OCI-M2 (cell line): ENCODE results near the gene ADAT2.
"Not testable (repeated sequence)": the region's sequence is repeated elsewhere in the genome, so short reads cannot be mapped to it uniquely, and the experiment has no call there.

Experiments used
- DNase-seq: peaks from one replicate; lab custom pipeline; 2025; ENCODE audit not compliant: unreplicated experiment; lab: John Stamatoyannopoulos, UW

ADAT2 gene

DNA sequence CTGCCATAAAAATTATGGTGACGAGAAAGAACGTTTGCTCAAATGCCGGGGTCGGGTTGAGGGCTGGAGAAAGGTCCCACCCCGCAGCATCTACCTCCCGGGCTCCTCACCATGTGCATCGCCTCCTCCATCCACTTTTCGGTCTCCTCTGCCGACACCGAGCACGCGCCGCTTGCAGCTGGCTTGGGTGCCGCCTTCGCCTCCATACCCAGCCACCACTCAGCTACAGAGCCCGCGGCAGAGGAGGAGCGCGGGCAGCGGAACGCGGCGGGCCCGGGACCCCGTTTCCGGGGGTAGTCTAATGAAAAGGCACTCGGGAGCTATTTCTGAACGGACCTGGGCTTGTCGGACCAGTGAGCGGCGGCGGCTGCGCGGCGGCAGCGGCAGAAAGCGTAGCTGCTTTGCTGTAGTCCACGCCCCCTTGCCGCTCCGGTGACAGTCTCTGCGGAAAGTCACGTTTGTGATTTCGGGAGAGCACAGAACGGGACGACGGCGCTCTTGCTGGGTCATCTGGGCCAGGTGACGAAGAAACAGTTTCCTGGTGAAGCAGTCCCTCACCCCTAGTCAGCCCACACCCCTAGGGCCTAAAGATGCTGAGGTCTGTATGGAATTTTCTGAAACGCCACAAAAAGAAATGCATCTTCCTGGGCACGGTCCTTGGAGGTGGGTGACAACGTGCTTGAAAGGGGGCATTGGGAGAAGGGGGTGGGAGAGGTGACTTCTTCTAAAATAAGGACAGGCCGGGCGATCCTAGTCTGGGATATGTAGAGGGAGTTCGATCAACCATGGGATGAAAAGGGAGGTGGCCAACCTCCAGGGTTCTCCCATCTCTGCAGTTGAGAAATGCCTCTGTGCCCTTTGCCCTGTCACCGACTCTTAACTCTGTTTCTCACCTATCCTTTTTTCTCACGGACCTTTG lies at the start of gene ADAT2, which contains the start of gene PEX3:
Gene ADAT2 (minus strand): TSS at position 243 of the 919 bp plus-strand sequence. CDS start 37 bp downstream, at position 206.
Gene PEX3 (plus strand): TSS at position 353 of the 919 bp plus-strand sequence. CDS start 238 bp downstream, at position 591.
- DNase-seq: peak; percentile 89

DNA sequence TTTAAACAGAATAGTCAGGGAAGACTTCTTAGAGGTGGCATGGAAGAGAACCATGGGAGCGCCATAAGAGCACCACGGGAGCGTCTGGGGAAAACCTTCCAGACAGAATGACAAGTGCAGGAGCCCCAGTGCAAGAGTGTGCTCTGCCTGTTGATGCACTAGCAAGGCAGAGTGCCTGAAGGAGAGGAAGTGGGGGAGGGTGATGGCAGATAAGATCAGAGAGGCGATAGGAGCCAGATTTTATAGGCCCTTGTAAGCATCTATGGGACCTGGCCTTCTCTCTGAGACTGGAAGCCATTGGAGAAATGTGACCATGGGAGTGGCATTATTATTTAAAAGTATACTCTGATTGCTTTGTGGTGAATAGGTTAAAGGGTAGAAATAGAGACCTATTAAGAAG lies 47.9 kb upstream of the ADAT2 start:
- DNase-seq: no peak

DNA sequence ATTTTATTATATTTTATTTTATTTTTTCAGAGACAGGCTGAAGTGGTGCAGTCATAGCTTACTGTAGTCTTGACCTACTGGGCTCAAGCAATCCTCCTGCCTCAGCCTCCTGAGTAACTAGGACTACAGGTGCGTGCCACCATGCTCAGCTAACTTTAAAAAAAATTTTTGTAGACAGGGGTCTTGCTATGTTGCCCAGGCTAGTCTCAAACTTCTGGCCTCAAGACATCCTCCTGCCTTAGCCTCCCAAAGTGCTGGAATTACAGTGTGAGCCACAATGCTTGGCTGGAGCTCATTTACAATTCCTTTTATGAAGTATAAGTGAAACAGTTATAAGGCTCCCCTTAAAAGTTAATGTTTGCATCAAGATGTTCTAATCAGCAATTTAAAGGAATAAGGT lies 46.5 kb upstream of the ADAT2 start:
- DNase-seq: no peak

- DNase-seq: no peak
These were observed 40.3 kb upstream of the ADAT2 start for GRCh38 chr6:143490775-143491174.

DNA sequence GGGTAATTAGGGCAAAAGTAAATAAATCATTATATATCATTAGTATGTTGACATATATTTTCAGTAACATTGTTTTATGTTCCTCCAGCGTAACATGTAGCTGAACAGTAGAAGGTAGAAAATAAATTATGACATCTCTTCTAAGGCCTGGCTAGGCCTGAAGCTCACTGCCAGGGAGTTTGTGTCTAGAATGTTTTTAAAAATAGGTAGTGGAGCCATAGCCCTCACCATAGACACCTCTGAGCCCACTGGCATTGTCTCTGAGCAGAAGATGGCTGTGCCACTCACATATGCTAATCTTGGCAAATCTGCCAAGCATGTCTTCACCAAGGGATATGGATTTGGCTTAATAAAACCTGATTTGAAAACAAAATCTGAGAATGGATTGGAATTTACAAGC lies 39.7 kb upstream of the ADAT2 start:
- DNase-seq: no peak

- no peak for DNase-seq
These were observed 36.3 kb upstream of the ADAT2 start for GRCh38 chr6:143486752-143487151.

GRCh38 chr6:143485967-143486366 lies 35.5 kb upstream of the ADAT2 start:
- no peak for DNase-seq

GRCh38 chr6:143482593-143482992 lies 32.1 kb upstream of the ADAT2 start:
- DNase-seq: no peak

DNA sequence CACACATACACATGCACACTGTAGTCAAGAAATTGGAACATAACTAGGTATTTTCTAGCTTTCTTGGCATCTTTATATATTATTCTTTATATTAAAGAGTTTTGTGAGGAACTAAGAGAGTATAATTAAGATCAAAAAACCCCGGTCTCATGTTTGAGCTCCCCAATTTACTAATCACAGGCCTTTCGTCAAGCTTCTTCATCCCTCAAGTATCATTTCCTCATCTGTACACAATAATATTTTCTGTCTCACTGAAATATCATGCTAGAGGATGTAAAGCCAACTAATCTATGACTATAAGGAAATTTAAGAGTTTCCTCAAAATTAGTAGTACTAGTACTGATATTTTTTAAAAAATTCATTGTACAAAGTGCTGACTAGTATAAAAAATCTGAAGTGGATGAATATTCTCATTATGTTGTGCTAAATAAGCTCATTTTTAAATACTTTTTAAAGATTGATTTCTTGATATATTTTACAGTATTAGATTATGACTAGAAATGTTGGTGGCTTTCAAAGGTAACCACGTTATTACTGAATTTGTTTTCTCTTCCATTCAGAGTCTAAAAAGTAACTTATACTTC lies 28.1 kb upstream of the ADAT2 start:
- no peak for DNase-seq

DNA sequence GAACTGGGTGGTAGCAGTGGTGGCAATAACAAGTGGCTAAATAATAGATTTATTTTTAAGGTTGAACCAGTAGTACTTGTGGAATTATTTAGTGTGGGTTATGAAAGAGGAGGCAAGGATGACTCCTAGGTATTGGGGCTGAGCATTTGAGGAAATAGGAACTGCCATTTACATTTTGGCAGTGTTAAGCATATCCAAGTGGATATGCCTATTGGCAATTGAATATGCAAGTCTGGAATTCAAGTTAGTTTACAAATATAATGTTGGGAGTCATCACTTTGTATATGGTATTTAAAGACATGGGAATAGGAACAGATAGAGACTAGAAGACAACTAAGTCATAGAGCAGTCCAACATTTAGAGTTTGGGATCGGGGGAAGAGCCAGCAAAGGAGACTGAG lies 26.1 kb upstream of the ADAT2 start:
- no peak for DNase-seq

- DNase-seq: no peak
These were observed 21.3 kb upstream of the ADAT2 start for GRCh38 chr6:143471822-143472221.

DNA sequence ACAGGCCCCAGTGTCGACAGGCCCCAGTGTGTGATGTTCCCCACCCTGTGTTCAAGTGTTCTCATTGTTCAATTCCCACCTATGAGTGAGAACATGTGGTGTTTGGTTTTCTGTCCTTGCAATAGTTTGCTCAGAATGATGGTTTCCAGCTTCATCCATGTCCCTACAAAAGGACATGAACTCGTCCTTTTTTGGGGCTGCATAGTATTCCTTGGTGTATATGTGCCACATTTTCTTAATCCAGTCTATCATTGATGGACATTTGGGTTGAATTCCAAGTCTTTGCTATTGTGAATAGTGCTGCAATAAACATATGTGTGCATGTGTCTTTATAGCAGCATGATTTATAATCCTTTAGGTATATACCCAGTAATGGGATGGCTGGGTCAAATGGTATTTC lies 18.3 kb upstream of the ADAT2 start:
- not testable (repeated sequence) for DNase-seq

DNA sequence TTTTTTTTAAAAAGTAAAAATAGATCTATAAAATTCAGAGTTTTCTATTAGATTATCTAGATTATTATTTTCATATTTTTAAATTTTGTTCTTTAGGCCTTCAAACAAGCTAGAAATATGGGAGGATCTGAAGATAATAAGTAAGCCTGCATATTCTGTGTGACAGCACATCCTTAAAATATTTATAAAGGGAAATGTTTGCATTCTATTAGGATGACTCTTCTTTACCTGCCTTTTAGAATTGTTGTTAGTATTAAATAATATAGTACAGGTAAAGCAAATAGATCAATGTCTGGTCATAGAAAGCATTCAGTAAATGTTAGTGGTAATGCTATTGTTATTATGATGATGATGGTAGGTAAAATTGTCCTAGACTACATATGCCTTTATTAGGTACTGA lies 17.5 kb upstream of the ADAT2 start:
- no peak for DNase-seq

DNA sequence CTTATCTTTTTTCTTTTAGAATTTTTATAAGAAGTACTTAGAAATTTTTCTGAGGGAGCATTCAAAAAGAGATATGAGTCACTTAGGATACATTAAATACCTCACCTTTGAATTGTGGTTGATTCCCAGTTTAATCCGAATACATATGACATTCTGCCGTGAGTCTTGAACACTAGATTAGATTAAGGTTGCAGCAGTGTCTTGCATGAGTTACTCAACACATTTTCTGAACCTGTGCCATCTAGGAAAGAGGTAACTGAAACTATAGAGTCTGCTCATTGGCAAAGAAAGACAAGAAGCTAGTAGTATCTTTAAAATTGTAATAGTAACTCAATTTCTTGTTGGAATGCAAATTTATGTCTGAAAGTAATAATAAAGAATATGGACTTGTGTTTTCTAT lies 15.1 kb upstream of the ADAT2 start:
- no peak for DNase-seq

GRCh38 chr6:143457563-143458359 lies 7.3 kb upstream of the ADAT2 start:
- DNase-seq: no peak

DNA sequence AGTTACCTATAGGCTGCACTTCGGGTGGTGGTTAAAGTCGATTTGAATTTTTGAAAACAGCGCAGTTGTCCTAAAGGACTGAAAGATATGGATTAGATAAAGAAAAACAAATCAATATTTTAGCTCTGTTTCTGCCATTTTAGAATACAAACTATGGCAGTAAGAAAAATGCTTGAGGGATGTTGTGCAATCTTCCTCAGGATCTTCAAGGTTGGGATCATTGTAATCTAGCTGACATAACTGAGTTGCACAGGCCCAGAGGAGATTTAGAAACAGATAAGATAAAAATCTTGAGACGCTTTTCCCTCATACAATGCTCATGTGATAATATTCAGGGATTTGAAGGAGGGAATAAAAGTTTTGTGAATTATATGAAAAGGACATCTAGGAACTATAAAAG lies 1.0 kb upstream of the ADAT2 start:
- DNase-seq: no peak

- peak; percentile 49 for DNase-seq
These were observed 612 bp downstream of the ADAT2 start for GRCh38 chr6:143449714-143450452.

DNA sequence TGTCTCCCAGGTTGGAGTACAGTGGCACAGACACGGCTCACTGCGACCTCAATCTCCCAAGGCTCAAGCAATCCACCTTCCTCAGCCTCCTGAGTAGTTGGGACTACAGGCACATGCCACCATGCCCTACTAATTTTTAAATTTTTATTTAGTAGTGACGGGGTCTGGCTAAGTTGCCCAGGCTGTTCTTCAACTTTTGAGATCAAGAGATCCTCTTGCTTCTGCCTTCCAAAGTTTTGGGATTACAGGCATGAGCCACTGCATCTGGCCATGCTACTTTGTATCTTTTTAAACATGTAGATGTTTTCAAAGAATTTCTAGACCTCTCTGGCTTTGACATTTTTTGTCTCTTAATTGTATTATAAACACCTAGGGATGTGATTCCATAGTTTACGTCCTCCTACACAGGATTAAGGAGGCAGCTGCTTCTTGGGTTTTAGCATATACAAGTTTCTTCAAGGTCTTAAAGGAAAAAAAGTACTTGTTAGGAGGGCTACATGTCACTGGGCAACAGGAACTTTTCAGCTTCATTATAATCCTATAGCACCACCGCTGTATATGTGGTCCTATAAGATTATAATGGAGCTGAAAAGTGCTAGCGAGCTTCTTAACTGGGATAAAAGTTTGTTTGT lies 1.3 kb downstream of the ADAT2 start:
- DNase-seq: no peak

DNA sequence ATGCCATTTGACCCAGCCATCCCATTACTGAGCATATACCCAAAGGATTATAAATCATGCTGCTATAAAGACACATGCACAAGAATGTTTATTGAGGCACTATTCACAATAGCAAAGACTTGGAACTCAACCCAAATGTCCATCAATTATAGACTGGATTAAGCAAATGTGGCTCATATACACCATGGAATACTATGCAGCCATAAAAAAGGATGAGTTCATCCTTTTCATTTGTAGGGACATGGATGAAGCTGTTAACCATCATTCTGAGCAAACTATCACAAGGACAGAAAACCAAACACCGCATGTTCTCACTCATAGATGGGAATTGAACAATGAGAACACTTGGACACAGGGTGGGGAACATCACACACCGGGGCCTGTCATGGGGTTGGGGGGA lies 2.6 kb downstream of the ADAT2 start:
- DNase-seq: not testable (repeated sequence)

DNA sequence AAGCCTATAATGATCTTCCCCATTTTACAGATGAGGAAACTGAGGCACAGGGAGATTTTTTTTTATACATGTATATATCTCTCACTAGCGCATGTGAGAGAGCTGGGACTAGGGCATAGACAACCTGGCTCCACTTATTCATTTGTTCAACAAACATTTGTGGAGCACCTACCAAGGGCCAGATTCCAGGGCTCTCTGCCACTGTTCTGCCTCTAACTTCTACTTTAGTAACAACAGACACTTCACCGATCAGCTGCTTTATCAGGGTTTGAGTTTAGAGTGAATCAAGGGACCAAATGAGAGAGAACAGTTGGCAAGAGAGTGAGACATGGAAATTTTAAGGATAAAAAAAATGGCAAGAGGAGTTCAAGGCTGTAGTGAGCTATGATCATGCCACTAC lies 7.4 kb downstream of the ADAT2 start:
- DNase-seq: no peak
